ENCODE results near the gene AGTRAP. TPM values are rescaled to one million over a fixed set of nuclear protein-coding genes. Genes with fewer than 3 reads are reported as not detected.

The AGTRAP gene
- total and polyA plus RNA-seq, 2 of the 8 experiments (the other 6 are each of a cell fraction or from before 2014, with no cell fraction given), result 69.7 to 192 TPM

DNA sequence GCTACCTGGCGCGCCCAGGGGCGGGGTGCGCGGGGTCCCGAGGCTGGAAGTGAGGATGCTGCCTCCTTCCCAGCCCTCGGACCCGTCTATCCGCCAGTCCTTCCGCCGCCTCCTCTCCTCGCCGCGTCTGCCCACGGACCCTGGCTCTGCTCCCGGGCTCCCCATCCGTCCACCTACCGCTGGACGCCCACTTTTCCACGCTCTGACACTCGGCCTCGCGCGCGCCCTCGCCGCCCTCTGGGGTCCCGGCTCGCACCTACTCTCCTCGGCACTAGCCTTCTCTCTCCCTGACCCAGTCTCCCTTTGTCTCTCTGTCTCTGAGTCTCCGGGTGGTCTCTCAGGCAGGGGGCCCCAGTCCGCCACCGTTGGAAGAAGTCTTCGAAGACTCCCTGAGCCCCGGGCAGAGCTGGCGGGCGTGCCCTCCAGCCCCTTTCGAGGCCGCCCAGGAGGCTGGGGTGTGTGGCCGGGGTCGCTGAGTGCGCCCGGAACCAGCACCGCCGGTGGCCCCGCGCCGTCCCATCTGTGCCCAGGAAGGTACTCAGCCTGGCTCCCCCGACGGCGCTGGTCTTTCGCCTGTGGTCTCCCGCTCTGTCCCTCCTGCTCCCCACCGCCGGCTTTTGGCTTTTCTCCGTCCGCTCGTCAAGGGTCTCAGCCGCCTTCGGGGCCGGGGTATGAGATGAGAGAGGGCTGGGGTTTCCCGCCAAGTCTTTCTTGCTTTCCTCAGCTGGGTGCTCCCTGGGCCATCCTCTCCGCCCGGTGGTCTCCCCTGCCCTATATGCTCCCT is 43.8 kb upstream of the AGTRAP start (continued):
- peak; percentile 24 for TF ChIP-seq KDM4A (IDR thresholded peaks at IDR 0.05; ENCODE audit: low read depth, low read length, severe bottlenecking)

Measured in H1 (cell line).